SK-N-SH treated with all-trans-retinoic acid at 6 μM for 48 hours (cell line): ENCODE data around the gene TMEM131L.

Source experiments
- CSDC2 ChIP-seq: fragments of 250-450 bp; sonication (Bioruptor Pico); IDR thresholded peaks from 2 replicates; pipeline ENCODE4 v1.5.0; 2020; ENCODE audit warnings: mild to moderate bottlenecking, moderate library complexity
- PPARA ChIP-seq: fragments of 250-450 bp; sonication (Bioruptor Pico); IDR thresholded peaks from 2 replicates; pipeline ENCODE4 v1.5.0; 2020; ENCODE audit warnings: mild to moderate bottlenecking, borderline replicate concordance
- TF ChIP-seq, protein P1 (sequence below): fragments of 250-450 bp; sonication (Bioruptor Pico); IDR thresholded peaks from 2 replicates; pipeline ENCODE4 v1.5.1; 2020; ENCODE audit warnings: low read depth, mild to moderate bottlenecking, moderate library complexity

DNA sequence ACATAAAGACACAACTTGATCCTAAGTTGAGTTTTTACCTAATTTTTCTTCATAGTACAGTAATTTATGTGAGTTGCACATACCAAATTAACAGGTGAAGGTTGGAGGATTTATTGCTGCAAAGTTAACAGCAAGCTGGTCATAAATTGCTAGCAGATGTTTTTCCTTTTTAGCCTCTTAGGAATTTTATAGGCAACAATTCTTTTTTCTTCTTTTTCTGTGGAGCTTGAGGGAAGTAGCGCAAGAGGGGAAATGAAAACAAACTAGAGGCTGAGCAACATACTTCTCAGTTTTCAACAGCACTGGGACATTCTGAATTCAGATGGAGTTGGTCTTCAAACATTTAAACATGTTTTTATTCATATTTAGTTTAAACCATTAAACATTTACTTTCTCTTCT is 154.2 kb downstream of the TMEM131L start:
- TF ChIP-seq PPARA (CRISPR knock-in tag) (no peak), CSDC2 (CRISPR knock-in tag) (no peak)
- TF ChIP-seq, protein P1, sequence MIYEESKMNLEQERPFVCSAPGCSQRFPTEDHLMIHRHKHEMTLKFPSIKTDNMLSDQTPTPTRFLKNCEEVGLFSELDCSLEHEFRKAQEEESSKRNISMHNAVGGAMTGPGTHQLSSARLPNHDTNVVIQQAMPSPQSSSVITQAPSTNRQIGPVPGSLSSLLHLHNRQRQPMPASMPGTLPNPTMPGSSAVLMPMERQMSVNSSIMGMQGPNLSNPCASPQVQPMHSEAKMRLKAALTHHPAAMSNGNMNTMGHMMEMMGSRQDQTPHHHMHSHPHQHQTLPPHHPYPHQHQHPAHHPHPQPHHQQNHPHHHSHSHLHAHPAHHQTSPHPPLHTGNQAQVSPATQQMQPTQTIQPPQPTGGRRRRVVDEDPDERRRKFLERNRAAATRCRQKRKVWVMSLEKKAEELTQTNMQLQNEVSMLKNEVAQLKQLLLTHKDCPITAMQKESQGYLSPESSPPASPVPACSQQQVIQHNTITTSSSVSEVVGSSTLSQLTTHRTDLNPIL, result no peak
